Stimulated activated CD4-positive, alpha-beta T cell treated with anti-CD3 and anti-CD28 coated beads, TNF-alpha, amount 100 ng/mL, for 24 hours (primary cell): Measurements from ENCODE around the gene SLC1A4.
"Not testable (repeated sequence)": the region's sequence is repeated elsewhere in the genome, so short reads cannot be mapped to it uniquely, and the experiment has no call there.

Experiments used
- DNase-seq, 3 experiments: peaks; one replicate each; pipeline ENCODE4 v3.0.0-alpha.2; 2020; ENCODE audit warnings: low read depth in 3 of 3

The SLC1A4 gene

GRCh38 chr2:64992218-64992617 is 3.0 kb downstream of the SLC1A4 start:
- DNase-seq = no peak

- no peak for DNase-seq
Observed at GRCh38 chr2:64992990-64993389, 3.8 kb downstream of the SLC1A4 start.

- DNase-seq = no peak
Observed at GRCh38 chr2:64995041-64995440, 5.8 kb downstream of the SLC1A4 start.

- no peak for DNase-seq
Observed at GRCh38 chr2:64996871-64997307, 7.7 kb downstream of the SLC1A4 start.

- DNase-seq = no peak
Observed at GRCh38 chr2:64998658-64999061, 9.5 kb downstream of the SLC1A4 start.

GRCh38 chr2:64999754-65000153 is 10.6 kb downstream of the SLC1A4 start:
- no peak for DNase-seq

- no peak for DNase-seq
Observed at GRCh38 chr2:65000644-65001043, 11.4 kb downstream of the SLC1A4 start.

- no peak for DNase-seq
Observed at GRCh38 chr2:65003037-65003436, 13.8 kb downstream of the SLC1A4 start.

GRCh38 chr2:65004232-65004631 is 15.0 kb downstream of the SLC1A4 start:
- not testable (repeated sequence) for DNase-seq

- DNase-seq = no peak
Observed at GRCh38 chr2:65013776-65014175, 24.6 kb downstream of the SLC1A4 start.

GRCh38 chr2:65015731-65016130 is 26.5 kb downstream of the SLC1A4 start:
- DNase-seq = no peak

- no peak for DNase-seq
Observed at GRCh38 chr2:65016789-65017188, 27.6 kb downstream of the SLC1A4 start.

- DNase-seq = no peak
Observed at GRCh38 chr2:65017335-65017734, 28.1 kb downstream of the SLC1A4 start.

GRCh38 chr2:65018141-65018582 is 29.0 kb downstream of the SLC1A4 start:
- no peak for DNase-seq

- DNase-seq = no peak
Observed at GRCh38 chr2:65019010-65019409, 29.8 kb downstream of the SLC1A4 start.

- no peak for DNase-seq
Observed at GRCh38 chr2:65019675-65020195, 30.5 kb downstream of the SLC1A4 start.

GRCh38 chr2:65020251-65020650 is 31.1 kb downstream of the SLC1A4 start:
- DNase-seq = not testable (repeated sequence)

GRCh38 chr2:65020943-65021528 is 31.8 kb downstream of the SLC1A4 start:
- no peak for DNase-seq

- no peak for DNase-seq
Observed at GRCh38 chr2:65021709-65022108, 32.5 kb downstream of the SLC1A4 start.

GRCh38 chr2:65022189-65022588 is 33.0 kb downstream of the SLC1A4 start:
- DNase-seq = no peak

GRCh38 chr2:65023742-65024141 is 34.5 kb downstream of the SLC1A4 start:
- DNase-seq = no peak

GRCh38 chr2:65024149-65024829 is 35.1 kb downstream of the SLC1A4 start:
- no peak for DNase-seq

- no peak for DNase-seq
Observed at GRCh38 chr2:65025453-65026123, 36.4 kb downstream of the SLC1A4 start.
